HG03064 (cell line): Measurements from ENCODE around the gene TREML2.
"Not testable (repeated sequence)": the region's sequence is repeated elsewhere in the genome, so short reads cannot be mapped to it uniquely, and the experiment has no call there.

Experiments used
- ATAC-seq: cut with Tn5 transposase; IDR thresholded peaks from one replicate; pipeline ENCODE4 v1.9.1; 2021; ENCODE audit warnings: low read depth; ENCODE audit not compliant: unreplicated experiment

Gene TREML2

GRCh38 chr6:41200901-41201763 lies at the start of gene TREML2:
TSS of gene TREML2 (minus strand) at chr6:41201149. CDS start at chr6:41201008, 141 bp downstream.
- ATAC-seq: peak; percentile 21

DNA sequence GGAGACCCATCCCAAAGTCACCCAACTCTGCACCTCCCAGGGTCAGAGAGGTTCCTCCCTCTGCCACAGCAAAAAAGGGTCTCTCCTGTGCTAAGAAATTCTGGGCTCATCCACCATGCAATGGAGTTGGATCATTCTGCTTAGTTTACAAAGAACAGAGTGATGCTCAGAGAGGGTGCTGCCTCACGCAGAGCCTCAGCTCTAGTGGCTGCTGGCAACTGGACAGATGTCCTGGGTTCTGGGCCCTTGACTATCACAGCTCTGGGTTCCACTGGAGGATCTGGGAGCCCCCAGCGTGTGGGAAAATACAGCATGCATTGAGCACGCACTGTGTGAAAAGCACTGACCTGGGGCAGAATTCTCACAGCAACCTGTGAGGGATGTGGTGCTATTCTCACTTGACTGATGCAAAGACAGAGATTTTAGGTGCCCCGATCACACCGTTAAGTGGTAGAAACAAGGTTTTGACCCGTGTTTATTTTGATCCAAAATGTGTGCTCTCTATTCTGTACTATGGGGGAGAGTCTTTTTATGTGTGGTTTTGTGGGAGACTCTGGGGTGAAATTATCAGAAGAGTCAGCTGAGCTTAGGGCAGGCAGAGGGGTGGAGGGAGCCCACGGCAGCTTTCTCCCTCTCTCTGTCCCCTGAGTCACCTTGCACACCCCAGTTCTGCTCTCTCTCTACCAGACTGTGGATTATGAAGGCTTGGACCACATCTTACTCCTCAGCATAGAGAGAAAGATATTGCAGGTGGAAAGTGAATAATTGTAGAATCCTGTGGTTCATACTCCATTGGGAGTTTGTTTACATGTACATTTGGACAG lies 47.1 kb upstream of the TREML2 start:
- no peak for ATAC-seq

DNA sequence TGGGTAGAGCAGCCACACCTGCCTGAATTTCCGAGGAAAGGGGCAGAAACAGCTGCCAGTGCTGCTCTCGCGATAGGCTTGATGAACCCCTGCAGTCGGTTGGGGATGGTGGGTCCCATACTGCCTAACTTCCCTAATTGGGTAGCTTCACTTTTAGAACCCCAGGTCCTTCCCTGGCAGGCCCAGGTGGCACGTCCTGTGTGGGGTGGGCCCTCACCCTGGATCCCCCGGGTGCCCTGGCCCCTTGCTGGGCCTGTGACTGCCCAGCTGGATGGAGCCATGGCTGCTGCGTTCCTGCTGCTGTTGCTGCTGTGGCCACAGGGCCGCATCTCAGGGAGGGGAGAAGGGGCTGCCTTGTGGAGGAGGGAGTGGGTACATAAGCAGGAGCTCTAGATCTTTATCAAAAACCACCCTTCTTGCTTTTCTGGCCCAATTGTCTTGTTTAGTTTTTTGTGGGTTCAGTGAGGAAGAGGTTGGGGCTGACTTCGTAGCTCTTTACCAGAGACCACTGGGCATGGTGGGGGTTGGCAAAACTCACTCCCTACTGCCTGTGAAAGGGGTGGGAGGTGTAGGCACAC lies 46.4 kb upstream of the TREML2 start:
- no peak for ATAC-seq

DNA sequence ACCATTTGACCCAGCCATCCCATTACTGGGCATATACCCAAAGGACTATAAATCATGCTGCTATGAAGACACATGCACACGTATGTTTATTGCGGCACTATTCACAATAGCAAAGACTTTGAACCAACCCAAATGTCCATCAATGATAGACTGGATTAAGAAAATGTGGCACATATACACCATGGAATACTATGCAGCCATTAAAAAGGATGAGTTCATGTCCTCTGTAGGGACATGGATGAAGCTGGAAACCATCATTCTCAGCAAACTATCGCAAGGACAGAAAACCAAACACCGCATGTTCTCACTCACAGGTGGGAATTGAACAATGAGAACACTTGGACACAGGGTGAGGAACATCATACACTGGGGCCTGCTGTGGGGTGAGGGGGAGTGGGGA lies 45.6 kb upstream of the TREML2 start:
- ATAC-seq: not testable (repeated sequence)

DNA sequence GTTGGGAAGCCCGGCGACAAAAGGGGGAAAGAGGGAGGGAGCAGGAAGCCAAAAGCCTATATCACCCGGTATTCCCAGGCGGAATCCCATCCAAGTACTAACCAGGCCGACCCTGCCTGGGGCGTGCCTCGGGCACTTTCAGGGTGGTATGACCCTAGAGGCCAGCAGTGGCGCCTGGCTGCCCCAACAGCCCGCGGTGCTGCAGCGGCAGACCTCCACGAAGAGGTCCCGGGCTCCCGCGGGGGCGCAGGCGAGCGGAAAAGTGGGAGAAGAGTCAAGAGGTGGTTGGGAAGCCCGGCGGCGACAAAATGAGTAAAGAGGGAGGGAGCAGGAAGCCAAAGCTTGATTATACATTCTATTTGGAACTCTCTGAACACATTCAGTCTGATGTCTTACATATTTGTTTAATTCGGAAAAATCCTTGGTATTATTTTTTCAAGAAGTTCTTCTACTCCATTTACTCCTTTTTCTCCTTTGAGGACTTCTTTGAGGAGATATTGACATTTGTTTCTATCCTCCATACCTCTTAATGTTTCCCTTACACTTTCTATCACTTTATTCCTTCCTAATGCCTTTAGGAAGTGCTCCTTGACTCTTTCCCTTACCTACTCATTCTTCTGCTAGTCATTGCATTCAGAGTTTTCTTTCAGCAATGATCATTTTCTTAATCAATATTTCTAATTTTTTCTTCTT lies 38.7 kb upstream of the TREML2 start:
- ATAC-seq: no peak

DNA sequence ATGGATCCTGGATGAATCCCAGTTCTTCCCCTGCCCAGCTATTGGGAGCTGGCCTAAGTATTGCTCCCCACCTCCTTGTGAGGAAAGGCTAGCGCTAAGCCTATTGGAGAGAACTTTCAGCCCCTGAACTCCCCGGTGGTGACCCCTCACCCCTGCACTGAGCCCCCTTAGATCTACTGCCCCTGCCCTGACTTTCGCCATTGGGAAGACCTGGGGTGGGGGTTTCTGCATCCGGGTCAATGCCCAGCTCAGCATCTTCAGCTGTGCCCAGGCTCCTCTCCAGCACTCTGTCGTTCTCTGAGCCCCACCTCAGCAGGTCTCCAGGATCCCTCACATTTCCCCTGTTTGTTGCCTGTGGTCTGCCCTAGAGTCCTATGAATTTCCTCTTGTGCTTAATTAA lies 36.2 kb upstream of the TREML2 start:
- no peak for ATAC-seq

GRCh38 chr6:41236276-41236675 lies 35.3 kb upstream of the TREML2 start:
- ATAC-seq: no peak

DNA sequence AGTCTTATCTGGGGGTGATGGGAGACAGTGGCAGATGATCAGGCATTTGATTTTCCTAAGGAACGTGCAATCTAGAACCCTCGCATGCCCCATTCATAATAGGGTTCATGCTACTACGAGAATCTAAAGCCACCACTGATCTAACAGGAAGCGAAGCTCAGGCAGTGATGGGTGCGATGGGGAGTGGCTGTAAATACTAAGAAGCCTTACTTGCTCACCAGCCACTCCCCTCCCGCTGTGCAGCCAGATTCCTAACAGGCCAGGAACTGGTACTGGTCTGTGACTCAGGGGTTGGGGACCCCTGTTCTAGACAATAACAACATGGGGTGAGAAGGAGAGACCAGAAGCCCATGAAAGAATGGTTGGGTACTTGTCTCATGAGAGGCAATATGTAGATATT lies 31.7 kb upstream of the TREML2 start:
- ATAC-seq: no peak

DNA sequence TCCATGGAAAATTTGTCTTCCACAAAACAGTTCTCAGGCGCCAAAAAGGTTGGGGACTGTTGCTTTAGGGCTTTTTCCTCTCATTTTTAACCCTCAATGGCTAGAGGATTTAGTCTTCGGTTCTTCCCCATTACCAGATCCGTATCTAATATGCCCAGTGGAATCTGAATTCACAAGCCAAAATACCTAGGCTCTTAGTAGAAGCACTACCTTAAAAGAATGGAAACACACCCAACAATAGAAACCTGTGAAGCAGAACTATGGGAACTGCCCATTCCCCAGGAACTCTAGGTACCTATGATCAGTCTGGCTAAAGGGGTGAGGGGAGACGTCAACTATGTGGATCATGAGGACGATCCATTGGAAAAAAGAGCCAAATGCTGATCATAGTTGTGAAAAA lies 30.3 kb upstream of the TREML2 start:
- no peak for ATAC-seq

- no peak for ATAC-seq
These were observed 28.8 kb upstream of the TREML2 start for GRCh38 chr6:41229721-41230120.

GRCh38 chr6:41228616-41229015 lies 27.7 kb upstream of the TREML2 start:
- ATAC-seq: no peak

DNA sequence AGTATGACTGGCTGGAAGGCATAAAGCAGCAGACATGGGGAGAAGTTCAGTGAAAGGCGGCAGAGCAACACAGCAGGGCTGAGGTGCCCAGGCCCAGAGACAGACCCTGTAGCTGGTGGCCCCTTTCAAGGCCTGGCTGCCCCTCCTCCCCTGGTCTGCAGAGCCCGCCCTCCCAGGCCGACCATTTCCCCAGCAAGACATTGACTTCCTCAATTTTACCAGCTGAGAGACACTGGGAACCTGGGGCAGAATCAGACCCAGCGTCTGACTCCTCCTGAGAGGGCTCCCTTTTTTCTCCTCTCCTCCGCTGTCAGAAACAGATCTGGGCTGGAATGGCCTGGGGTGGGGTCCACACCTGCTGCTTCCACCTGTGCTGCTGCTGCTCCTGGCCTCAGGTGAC lies 27.1 kb upstream of the TREML2 start, which contains the start of gene TREML4:
TSS of gene TREML4 (plus strand) at position 254 of the 400 bp plus-strand sequence. CDS start at position 333, 79 bp downstream.
- no peak for ATAC-seq

- ATAC-seq: no peak
These were observed 25.8 kb upstream of the TREML2 start for GRCh38 chr6:41226752-41227151.

- ATAC-seq: no peak
These were observed 23.9 kb upstream of the TREML2 start for GRCh38 chr6:41224800-41225199.

- no peak for ATAC-seq
These were observed 21.6 kb upstream of the TREML2 start for GRCh38 chr6:41222513-41222912.

GRCh38 chr6:41222045-41222444 lies 21.1 kb upstream of the TREML2 start:
- ATAC-seq: no peak

DNA sequence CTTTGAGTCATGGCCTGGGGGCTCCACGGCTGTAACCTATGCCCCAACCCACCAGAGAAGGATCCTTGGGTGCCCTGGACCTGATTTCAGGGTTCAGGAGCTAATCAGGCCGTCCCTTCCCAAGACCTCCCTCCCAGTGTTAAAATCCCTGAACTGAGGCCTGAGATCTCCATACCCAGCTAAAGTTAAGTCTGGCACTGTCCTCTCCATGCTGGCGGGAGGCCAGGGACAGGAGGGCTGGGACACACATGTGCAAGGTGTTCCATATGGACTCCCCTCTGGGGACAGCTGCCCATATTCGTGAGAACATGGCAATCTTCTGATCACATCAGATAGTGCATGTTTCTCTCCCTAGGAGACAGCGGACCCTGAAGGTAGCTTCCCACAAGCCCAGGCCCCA lies 15.7 kb upstream of the TREML2 start:
- ATAC-seq: no peak

GRCh38 chr6:41215777-41216176 lies 14.8 kb upstream of the TREML2 start:
- ATAC-seq: no peak

DNA sequence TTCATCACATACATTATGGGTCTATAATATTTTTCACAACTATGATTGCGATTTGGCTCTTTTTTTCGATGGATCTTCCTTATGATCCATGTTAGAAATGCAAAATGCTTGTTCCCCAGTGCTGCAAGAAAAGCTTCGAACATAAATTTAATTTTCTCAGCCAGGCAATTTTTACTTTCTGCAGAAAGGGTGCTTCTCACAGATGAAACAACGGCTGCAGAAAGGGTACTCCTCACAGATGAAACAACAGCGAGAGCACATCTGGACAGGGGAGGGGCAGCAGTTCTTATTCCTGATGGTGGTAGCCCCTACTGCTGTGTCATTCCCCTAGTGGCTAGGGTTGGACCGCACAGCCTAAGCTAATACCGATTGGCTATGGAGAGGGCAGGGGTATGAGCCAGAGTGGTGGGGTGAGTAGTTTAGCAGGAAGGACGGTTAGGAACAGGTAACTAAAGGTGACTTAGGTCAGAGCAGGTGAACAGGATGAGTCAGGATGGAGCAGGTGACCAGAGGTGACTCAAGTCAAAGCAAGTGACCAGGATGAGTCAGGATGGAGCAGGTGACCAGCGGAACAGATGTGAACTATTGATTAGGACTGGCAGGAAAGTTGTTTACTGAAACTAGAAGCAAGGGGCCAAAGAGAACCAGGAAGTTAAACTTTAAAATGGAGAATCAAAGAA lies 13.8 kb upstream of the TREML2 start:
- no peak for ATAC-seq
